KMS-11 (cell line): ENCODE data around the gene IL1RN.

Source experiments
- H2AFZ ChIP-seq: fragments of 200-600 bp; sonication (generic); 2 replicates; pipeline ENCODE4 v1.6.1; 2016; ENCODE audit warnings: antibody characterized with exemption, mixed run types, low read depth
- H3K27ac ChIP-seq: fragments of 200-600 bp; sonication (generic); 2 replicates; pipeline ENCODE4 v1.6.1; 2016; ENCODE audit warnings: mild to moderate bottlenecking, mixed run types
- H3K27me3 ChIP-seq: fragments of 200-600 bp; sonication (generic); 2 replicates; pipeline ENCODE4 v1.6.1; 2017; ENCODE audit warnings: mild to moderate bottlenecking, low read depth, mixed run types, moderate library complexity; ENCODE audit not compliant: insufficient read depth
- H3K36me3 ChIP-seq: fragments of 200-600 bp; sonication (generic); 2 replicates; pipeline ENCODE4 v1.6.1; 2017; ENCODE audit warnings: mild to moderate bottlenecking, mixed run types; ENCODE audit not compliant: insufficient read depth
- H3K4me1 ChIP-seq: fragments of 200-600 bp; sonication (generic); 2 replicates; pipeline ENCODE4 v1.6.1; 2016; ENCODE audit warnings: mild to moderate bottlenecking, low read depth, mixed run types; ENCODE audit not compliant: poor library complexity, severe bottlenecking
- H3K4me2 ChIP-seq: fragments of 200-600 bp; sonication (generic); 2 replicates; pipeline ENCODE4 v1.7.0; 2016; ENCODE audit warnings: mild to moderate bottlenecking, mixed run types
- H3K4me3 ChIP-seq: fragments of 200-600 bp; sonication (generic); IDR thresholded peaks from 2 replicates; pipeline ENCODE4 v1.6.1; 2017; ENCODE audit warnings: low read depth, low read length, mixed read lengths; ENCODE audit not compliant: insufficient read depth
- H3K79me2 ChIP-seq: fragments of 200-600 bp; sonication (generic); 2 replicates; pipeline ENCODE4 v1.6.1; 2016; ENCODE audit warnings: low read depth, mixed run types; ENCODE audit not compliant: insufficient read depth
- H3K9ac ChIP-seq: fragments of 200-600 bp; sonication (generic); 2 replicates; pipeline ENCODE4 v1.6.1; 2016; ENCODE audit warnings: mild to moderate bottlenecking, mixed run types
- H4K20me1 ChIP-seq: fragments of 200-600 bp; sonication (generic); 2 replicates; pipeline ENCODE4 v1.6.1; 2016; ENCODE audit warnings: mild to moderate bottlenecking, mixed run types; ENCODE audit not compliant: insufficient read depth
- TF ChIP-seq, protein P1 (sequence below): fragments of 200-600 bp; sonication (generic); conservative IDR thresholded peaks from 2 replicates; pipeline ENCODE4 v1.6.1; 2017; ENCODE audit warnings: low read depth, mild to moderate bottlenecking, antibody characterized with exemption, low read length, moderate library complexity, mixed read lengths

IL1RN gene

GRCh38 chr2:113174376-113174750, 47.0 kb downstream of the IL1RN start:
- Histone ChIP-seq H2AFZ (no peak overlapping the region), H3K79me2 (0 out of 2 replicates have a peak, but pooled peaks cover 4% of the 10 kb centered on the region), H3K4me3 (no peak overlapping the region), H3K36me3 (no peaks in the 10 kb centered on the region), H3K4me2 (peak overlapping the region; percentile 63), H4K20me1 (no peaks in the 10 kb centered on the region), H3K4me1 (peaks cover 8% of the 10 kb centered on the region), H3K27me3 (no peaks in the 10 kb centered on the region), H3K27ac (no peak overlapping the region), H3K9ac (peak overlapping the region; percentile 50; the same call in 1 of the 2 replicates)
- TF ChIP-seq, protein P1, sequence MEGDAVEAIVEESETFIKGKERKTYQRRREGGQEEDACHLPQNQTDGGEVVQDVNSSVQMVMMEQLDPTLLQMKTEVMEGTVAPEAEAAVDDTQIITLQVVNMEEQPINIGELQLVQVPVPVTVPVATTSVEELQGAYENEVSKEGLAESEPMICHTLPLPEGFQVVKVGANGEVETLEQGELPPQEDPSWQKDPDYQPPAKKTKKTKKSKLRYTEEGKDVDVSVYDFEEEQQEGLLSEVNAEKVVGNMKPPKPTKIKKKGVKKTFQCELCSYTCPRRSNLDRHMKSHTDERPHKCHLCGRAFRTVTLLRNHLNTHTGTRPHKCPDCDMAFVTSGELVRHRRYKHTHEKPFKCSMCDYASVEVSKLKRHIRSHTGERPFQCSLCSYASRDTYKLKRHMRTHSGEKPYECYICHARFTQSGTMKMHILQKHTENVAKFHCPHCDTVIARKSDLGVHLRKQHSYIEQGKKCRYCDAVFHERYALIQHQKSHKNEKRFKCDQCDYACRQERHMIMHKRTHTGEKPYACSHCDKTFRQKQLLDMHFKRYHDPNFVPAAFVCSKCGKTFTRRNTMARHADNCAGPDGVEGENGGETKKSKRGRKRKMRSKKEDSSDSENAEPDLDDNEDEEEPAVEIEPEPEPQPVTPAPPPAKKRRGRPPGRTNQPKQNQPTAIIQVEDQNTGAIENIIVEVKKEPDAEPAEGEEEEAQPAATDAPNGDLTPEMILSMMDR: no peak

- Histone ChIP-seq H3K4me1 (peaks cover 8% of the 10 kb centered on the region), H3K4me2 (peak overlapping the region; percentile 63), H3K79me2 (0 out of 2 replicates have a peak, but pooled peaks cover 4% of the 10 kb centered on the region), H2AFZ (no peak overlapping the region), H4K20me1 (no peaks in the 10 kb centered on the region), H3K27ac (no peak overlapping the region; the same call in 1 of the 2 replicates), H3K4me3 (no peak overlapping the region), H3K27me3 (no peaks in the 10 kb centered on the region), H3K36me3 (no peaks in the 10 kb centered on the region), H3K9ac (peak overlapping the region; percentile 50; the same call in 1 of the 2 replicates)
- TF ChIP-seq, protein P1: no peak
Measured at GRCh38 chr2:113175042-113175628, 47.7 kb downstream of the IL1RN start.

DNA sequence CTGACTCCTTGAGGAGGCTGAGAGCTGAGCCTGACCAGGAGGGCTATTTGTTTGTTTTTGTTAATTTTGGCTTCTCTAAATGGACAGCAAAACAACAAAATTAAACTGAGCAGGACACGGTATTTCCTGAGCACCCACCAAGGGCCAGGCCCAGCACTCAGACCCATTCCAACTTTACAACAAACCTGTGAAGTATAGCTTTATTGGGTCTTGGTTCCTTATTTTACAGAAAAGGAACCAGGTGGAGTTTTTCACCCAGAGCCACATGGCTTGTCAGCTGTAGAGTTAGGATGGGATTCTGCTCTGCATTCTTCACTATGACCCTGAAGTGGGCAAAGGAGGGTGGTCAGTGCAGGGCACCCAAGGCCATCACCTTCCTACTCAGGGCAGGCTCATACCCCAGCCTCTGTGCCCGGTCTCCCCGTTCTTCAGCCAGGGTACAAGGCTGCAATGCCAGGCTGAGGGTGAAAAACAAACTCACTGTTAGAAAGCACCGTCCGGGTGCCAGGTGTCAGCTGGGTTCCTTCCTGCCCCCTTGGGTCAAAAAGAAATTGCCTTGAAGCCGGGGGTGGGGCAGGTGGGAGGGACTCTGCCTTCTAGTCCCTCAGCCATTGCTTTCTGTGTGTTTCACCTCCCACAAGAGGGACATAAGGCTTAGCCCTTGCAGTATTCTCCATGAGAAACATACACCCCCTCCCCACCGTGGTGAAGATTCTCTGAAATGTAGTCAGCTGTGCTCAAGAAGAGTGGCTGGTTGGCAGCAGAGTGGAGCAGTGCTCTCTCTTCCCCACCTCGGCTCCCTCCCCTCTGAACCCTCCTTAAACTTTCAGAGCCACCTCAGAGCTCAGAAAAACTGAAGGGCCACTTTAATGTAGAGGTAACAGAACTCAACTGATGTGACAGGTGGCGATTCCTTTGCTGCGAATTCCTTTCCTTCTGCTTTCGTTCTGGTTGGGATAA, 48.6 kb downstream of the IL1RN start:
- H3K79me2 ChIP-seq: 0 out of 2 replicates have a peak, but pooled peaks cover 4% of the 10 kb centered on the region
- H3K27ac ChIP-seq: no peak overlapping the region; the same call in 1 of the 2 replicates
- H3K27me3 ChIP-seq: no peaks in the 10 kb centered on the region
- peak overlapping the region; percentile 48 for H3K4me2 ChIP-seq
- TF ChIP-seq, protein P1: no peak
- H3K4me1 ChIP-seq: peaks cover 8% of the 10 kb centered on the region
- no peaks in the 10 kb centered on the region for H4K20me1 ChIP-seq
- H3K4me3 ChIP-seq: no peak overlapping the region
- H3K9ac ChIP-seq: no peak overlapping the region
- H2AFZ ChIP-seq: no peak overlapping the region
- H3K36me3 ChIP-seq: no peaks in the 10 kb centered on the region

DNA sequence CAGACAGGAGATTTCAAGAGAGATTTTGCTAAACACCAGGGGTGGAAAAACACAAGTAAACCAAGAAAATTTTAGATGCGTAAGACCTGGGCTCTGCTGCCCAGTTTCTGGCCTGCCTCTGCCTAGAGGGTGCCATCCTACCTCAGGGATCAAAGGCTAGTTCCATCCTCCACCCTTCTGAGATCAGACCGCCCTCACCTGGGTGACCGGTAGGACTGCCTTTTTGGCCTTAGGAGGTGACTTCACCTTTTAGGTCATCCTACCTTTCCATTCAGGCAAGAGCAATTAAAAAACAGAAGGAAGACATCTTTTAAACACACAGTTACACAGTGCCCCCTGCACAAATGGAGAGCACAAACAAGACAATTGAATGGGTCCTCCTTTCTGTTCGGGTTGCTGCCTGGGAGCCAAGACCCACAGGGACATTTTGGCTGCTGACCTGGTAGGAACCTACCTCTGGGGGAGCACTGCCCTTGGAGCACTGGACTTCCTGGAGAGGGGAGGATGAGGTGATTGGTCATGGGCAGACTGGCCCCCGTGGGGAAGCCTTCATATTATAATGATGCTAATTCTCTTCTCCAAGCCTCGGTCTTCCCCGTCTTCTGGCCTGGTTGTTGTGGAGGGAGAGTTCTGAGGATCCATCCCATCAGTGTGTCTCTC, 49.4 kb downstream of the IL1RN start:
- H3K36me3 ChIP-seq: no peaks in the 10 kb centered on the region
- no peak overlapping the region for H3K9ac ChIP-seq
- no peak overlapping the region for H3K4me2 ChIP-seq
- H3K27ac ChIP-seq: no peak overlapping the region
- no peaks in the 10 kb centered on the region for H4K20me1 ChIP-seq
- TF ChIP-seq, protein P1: no peak
- no peak overlapping the region for H3K4me3 ChIP-seq
- no peak overlapping the region for H2AFZ ChIP-seq
- 0 out of 2 replicates have a peak, but pooled peaks cover 4% of the 10 kb centered on the region for H3K79me2 ChIP-seq
- no peaks in the 10 kb centered on the region for H3K27me3 ChIP-seq
- peaks cover 8% of the 10 kb centered on the region for H3K4me1 ChIP-seq
